Stimulated activated CD4-positive, alpha-beta T cell treated with anti-CD3 and anti-CD28 coated beads, Interleukin-2, amount 100 ng/mL, for 4 hours (primary cell): ENCODE data around the gene VAV2.

Experiments used
- DNase-seq: peaks from one replicate; pipeline ENCODE4 v3.0.0-alpha.2; 2020; ENCODE audit warnings: low read depth

Gene VAV2

DNA sequence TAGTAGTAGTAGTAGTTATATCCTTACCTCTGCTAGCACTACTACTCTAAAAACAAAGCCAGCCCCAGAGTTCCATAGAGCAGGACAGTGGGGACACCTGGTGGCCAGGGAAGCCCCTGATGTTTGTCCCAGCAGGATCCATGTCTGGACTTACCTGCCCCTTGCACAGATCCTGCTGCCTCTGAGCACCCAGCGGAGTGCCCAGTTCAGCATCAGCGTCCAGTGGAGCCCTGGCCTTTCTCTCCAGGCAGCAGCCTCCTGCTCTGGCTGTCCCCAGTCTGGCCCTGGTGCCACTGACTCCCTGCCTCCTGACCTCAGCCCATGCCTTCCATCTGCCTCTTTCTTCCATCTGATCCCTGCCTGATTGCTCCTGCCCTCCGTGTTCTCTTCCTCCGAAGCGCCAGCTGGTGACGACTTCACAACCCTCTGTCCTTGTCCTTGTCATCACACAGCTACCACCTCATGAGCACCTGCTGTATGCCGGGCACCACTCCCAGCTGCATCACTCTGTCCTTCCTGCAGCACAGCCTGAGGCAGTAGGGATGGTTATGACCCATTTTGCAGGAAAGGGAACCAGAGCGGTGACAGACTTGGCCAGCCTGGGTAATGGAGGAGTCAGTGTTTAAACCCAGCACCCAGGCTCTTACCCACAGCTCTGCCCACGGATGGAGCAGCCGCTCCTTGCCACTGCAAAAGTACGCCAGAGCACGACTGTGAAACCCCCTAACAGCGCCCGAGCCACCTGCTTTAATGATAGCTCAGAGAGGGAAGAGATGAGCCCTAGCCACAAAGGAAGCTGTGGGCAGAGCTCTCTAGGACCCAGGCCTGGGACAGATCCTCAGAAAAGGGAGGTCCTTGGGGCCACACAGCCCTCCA lies 265.5 kb downstream of the VAV2 start:
- peak; percentile 49 for DNase-seq

- no peak for DNase-seq
Measured at GRCh38 chr9:133725886-133726285, 266.2 kb downstream of the VAV2 start.

DNA sequence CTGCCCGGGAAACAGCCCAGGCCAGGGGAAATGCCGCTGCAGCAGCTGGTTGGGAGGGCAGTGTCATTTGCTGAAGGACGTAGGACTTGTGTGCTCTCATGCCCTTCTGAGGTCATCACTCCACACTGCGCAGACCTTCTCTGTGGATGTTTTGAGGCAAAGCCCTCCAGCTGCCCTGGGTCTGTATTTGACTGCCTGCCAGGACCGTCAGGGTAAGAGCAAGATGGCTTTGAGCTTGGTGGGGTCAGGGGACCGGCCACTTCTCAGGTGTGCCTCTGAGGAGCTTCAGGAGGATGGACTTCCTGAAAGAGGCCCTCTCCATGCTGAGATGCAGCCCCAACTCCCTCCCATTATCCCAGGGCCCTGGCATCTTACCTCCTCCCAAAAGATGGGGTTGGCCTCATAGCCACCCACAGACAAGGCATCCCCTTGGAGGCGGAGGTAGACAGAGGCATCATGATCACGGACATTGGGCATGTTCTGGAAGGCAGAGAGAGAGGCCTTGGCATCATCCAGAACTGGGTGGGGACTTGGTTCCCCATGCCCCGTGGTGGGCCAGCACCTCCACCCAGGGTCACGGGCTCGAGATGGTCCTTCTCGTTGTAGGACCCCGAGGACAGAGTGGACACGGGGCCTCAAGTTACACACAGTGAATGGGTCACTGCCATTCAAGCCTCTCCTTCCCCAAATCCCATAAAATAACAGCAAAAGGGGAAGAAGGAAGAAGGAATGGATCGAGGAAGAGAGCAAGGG lies 273.4 kb downstream of the VAV2 start:
- no peak for DNase-seq

GRCh38 chr9:133717113-133718031 lies 274.8 kb downstream of the VAV2 start:
- DNase-seq, result no peak

DNA sequence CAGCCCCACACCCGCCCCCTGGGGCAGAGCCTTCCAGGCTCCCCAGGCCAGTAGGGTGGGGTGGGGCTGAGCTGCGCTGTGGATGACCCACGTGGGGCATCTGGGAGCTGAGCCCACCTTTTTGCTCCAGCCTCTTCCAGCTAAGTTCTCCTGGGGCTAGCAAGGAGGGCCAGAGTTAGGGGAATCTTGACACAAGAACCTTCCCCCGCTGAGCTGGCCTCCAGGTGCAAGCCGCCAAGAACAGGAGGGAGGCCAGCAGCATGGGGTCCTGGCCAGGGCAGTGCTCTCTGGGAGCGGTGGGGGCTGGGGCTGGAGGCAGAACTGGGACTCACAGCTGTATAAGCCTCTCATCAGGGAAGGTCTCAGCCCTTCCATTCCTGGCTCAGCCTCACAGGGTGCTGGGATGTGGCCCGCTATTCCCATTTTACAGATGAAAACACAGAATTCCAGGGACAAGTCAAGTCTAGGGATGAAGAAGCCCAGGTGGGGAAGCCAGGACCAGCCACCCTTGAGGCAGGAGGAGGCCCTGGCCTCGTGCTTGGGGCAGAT lies 275.5 kb downstream of the VAV2 start:
- DNase-seq, result no peak

DNA sequence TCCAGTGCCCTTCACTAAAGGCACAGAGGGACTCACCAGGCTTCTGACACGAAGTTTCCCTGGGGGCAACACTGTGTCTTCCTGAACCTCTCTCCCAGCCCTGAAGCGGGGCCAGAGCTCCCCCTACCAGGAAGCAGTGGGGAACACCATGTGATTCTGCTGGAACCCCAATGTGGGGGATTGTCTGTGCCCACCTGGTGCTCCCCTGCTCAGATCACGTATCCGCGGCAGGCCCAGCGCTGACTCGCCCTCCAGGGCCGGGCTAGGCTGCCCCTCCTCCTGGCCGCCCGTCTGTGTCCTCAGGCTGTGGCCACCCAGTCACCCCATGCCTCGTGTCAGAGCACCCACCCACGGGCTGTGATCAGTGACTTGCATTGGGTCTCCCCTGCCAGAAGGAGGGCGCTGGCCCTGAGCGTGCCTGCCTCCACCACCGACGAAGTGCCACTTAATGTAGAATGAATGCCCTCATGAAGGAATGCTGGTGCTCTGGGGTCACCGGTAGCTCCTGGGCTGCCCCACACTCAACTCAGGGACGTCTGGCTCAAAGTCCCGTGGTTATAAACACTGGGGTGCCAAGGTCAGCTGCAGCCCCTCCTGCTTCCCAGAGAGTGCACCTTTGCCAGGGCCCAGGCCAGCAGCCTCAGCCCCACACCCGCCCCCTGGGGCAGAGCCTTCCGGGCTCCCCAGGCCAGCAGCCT lies 276.1 kb downstream of the VAV2 start:
- DNase-seq, result peak; percentile 26

DNA sequence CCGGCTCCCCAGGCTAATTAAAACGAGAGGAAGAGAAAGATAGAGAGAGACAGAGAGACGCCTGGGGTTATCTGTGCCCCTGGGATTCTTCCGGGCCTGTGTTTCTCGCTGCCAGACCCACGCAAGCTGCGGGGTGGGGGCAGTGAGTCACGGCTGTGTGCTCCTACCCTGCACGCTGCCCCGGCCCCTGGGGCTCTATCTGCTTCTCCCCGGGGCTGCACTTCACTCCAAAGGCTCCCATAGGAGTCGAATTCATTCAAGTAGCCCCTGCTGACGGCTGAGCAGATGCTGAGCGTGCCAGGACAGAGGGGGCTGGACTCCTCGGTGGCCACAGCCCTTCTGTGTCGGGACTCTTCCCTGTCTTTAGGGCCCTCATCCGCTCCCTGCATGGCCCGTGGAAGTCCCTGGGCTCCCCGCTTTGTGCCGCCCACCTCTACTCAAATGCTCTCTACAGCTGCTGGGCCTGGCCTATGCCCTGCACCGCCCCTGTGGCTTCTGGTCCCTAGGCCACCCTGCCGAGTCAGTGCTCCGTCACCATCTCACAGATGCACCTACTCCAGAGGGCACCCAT lies 276.7 kb downstream of the VAV2 start:
- no peak for DNase-seq

DNA sequence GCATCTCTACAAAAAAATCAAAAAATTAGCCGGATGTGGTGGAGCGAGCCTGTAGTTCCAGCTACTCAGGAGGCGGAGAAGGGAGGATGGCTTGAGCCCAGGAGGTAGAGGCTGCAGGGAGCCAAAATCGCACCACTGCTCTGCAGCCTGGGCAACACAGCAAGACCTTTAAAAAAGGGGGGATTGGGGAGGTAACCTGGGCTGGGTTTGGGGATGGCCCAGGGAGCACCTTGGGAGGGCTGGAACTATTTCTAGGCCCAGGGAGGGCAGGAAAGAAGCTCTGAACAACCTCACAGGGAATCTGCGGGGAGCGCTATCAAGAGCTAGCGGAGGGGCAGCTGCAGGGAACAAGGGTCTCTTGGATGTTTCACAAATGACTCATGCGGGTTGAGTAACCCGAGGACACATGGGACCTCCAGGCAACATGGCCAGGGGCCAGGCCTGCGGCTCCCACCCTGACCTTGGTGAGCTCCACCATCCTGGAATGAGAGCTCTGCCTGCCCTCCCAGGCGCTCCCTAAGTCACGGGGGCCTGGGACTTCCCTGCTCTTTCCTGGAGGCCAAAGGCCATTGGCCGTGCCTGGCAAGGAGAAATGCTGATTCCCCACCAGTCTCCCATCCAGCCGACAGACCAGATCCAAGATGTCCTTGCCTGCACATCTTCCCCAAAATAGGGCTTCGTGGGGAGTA lies 277.4 kb downstream of the VAV2 start:
- DNase-seq, result no peak

GRCh38 chr9:133713960-133714495 lies 278.1 kb downstream of the VAV2 start:
- DNase-seq, result no peak

DNA sequence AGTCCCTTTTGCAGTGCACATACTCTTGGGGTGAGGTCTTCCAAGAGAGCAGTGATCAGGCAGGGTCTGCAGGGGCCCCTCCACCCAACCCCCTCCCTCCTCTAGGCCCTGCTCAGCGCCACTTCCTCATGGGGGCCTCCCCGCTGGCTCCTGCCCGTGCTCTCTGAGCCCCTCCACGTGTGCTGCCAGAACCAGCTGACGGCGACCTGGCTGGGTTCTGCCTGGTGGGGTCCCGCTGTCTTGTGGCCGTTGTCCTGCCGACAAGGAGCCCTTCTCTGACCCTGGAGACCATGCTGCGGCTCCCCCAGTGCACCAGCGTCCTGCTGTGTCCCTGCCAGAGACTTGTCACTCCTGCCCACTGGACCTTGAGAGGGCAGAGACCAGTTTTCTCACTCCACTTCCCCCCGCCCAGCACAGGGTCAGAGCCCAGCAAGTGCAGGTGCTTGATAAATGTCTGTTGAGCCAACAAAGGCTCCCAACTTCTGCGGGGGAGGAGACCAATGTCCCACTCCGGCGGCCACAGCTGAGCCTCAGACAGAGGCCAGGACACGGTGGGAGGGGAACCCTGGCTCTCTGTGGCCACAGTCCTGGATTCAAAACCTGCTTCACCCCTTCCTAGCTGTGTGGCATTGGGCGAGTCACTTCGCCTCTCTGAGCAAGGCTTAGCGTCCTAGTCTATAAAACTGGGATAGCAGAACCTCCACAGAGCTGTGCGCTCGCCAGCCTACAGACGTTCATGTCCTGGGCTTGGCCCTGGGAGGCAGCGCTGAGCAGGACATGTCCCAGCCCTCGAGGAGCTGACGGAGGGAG lies 278.8 kb downstream of the VAV2 start:
- no peak for DNase-seq

- no peak for DNase-seq
Measured at GRCh38 chr9:133712221-133713100, 279.7 kb downstream of the VAV2 start.
